Measurements from ENCODE around the gene DGCR2. TPM values are rescaled to one million over a fixed set of nuclear protein-coding genes. Genes with fewer than 3 reads are reported as not detected.
"Not testable (repeated sequence)": the region's sequence is repeated elsewhere in the genome, so short reads cannot be mapped to it uniquely, and the experiment has no call there.

DGCR2 gene
- total RNA-seq, 1 experiment from 2014 or later: 62.2 TPM

GRCh38 chr22:19084126-19084525, 38.1 kb downstream of the DGCR2 start:
- peak in 1 of 2 experiments; percentile 27 for DNase-seq (ENCODE audit: low read depth in 1 of 2, low spot score in 2 of 2)
- peaks cover 24% of the 10 kb centered on the region for H3K4me1 ChIP-seq (replicated peaks)
- H3K9me3 ChIP-seq (replicated peaks); H3K27ac ChIP-seq; H3K4me3 ChIP-seq; H3K27me3 ChIP-seq (replicated peaks): not testable (repeated sequence)
- H3K36me3 ChIP-seq: peaks cover 27% of the 10 kb centered on the region

- H3K9me3 ChIP-seq (replicated peaks): no peaks in the 10 kb centered on the region
- peaks cover 22% of the 10 kb centered on the region for H3K36me3 ChIP-seq
- no peak for DNase-seq (ENCODE audit: low read depth in 1 of 2, low spot score in 2 of 2)
Measured at GRCh38 chr22:19082793-19083192, 39.4 kb downstream of the DGCR2 start.

GRCh38 chr22:19082101-19082500, 40.1 kb downstream of the DGCR2 start:
- H3K36me3 ChIP-seq: peaks cover 20% of the 10 kb centered on the region
- H3K9me3 ChIP-seq (replicated peaks): no peaks in the 10 kb centered on the region
- peaks cover 22% of the 10 kb centered on the region for H3K4me1 ChIP-seq (replicated peaks)
- H3K4me3 ChIP-seq: no peak overlapping the region
- H3K27me3 ChIP-seq (replicated peaks): no peaks in the 10 kb centered on the region
- H3K27ac ChIP-seq: no peak overlapping the region
- no peak for DNase-seq (ENCODE audit: low read depth in 1 of 2, low spot score in 2 of 2)

More at GRCh38 chr22:19082793-19083192, 39.4 kb downstream of the DGCR2 start:
- peaks cover 24% of the 10 kb centered on the region for H3K4me1 ChIP-seq (replicated peaks)
- no peak overlapping the region for H3K27ac ChIP-seq
- no peaks in the 10 kb centered on the region for H3K27me3 ChIP-seq (replicated peaks)
- no peak overlapping the region for H3K4me3 ChIP-seq

- Histone ChIP-seq H3K9me3 (replicated peaks) (no peaks in the 10 kb centered on the region), H3K27me3 (replicated peaks) (no peaks in the 10 kb centered on the region), H3K4me1 (replicated peaks) (peaks cover 14% of the 10 kb centered on the region), H3K4me3 (no peak overlapping the region), H3K27ac (no peak overlapping the region), H3K36me3 (peaks cover 20% of the 10 kb centered on the region)
- no peak for DNase-seq (ENCODE audit: low read depth in 1 of 2, low spot score in 2 of 2)
Measured at GRCh38 chr22:19081351-19081750, 40.9 kb downstream of the DGCR2 start.

- no peak for DNase-seq (ENCODE audit: low read depth in 1 of 2, low spot score in 2 of 2)
- no peak overlapping the region for H3K4me3 ChIP-seq
- H3K9me3 ChIP-seq (replicated peaks): no peaks in the 10 kb centered on the region
- peaks cover 9% of the 10 kb centered on the region for H3K4me1 ChIP-seq (replicated peaks)
- no peak overlapping the region for H3K27ac ChIP-seq
- no peaks in the 10 kb centered on the region for H3K27me3 ChIP-seq (replicated peaks)
- peaks cover 20% of the 10 kb centered on the region for H3K36me3 ChIP-seq
Measured at GRCh38 chr22:19080853-19081252, 41.4 kb downstream of the DGCR2 start.

GRCh38 chr22:19079691-19080090, 42.5 kb downstream of the DGCR2 start:
- Histone ChIP-seq H3K36me3 (peaks cover 23% of the 10 kb centered on the region), H3K4me1 (replicated peaks) (no peaks in the 10 kb centered on the region), H3K4me3 (no peak overlapping the region), H3K9me3 (replicated peaks) (no peaks in the 10 kb centered on the region), H3K27ac (no peak overlapping the region), H3K27me3 (replicated peaks) (no peaks in the 10 kb centered on the region)
- no peak for DNase-seq (ENCODE audit: low read depth in 1 of 2, low spot score in 2 of 2)

- H3K36me3 ChIP-seq: peaks cover 20% of the 10 kb centered on the region
- H3K27me3 ChIP-seq (replicated peaks): no peaks in the 10 kb centered on the region
- H3K27ac ChIP-seq: no peak overlapping the region
- no peaks in the 10 kb centered on the region for H3K9me3 ChIP-seq (replicated peaks)
- no peaks in the 10 kb centered on the region for H3K4me1 ChIP-seq (replicated peaks)
- H3K4me3 ChIP-seq: no peak overlapping the region
- DNase-seq (ENCODE audit: low read depth in 1 of 2, low spot score in 2 of 2): no peak
Measured at GRCh38 chr22:19075404-19075803, 46.8 kb downstream of the DGCR2 start.

- not testable (repeated sequence) for DNase-seq (ENCODE audit: low read depth in 1 of 2, low spot score in 2 of 2); H3K4me3 ChIP-seq; H3K9me3 ChIP-seq (replicated peaks); H3K27me3 ChIP-seq (replicated peaks); H3K27ac ChIP-seq; H3K4me1 ChIP-seq (replicated peaks)
- peaks cover 34% of the 10 kb centered on the region for H3K36me3 ChIP-seq
Measured at GRCh38 chr22:19072853-19073252, 49.4 kb downstream of the DGCR2 start.

GRCh38 chr22:19070397-19071169, 51.6 kb downstream of the DGCR2 start:
- Histone ChIP-seq H3K4me3 (no peak overlapping the region), H3K27me3 (replicated peaks) (no peaks in the 10 kb centered on the region), H3K27ac (no peak overlapping the region), H3K4me1 (replicated peaks) (0 out of 2 replicates have a peak, but pooled peaks cover 3% of the 10 kb centered on the region), H3K36me3 (peaks cover 48% of the 10 kb centered on the region), H3K9me3 (replicated peaks) (no peaks in the 10 kb centered on the region)
- DNase-seq (ENCODE audit: low read depth in 1 of 2, low spot score in 2 of 2): no peak

- Histone ChIP-seq H3K4me3 (no peak overlapping the region), H3K4me1 (replicated peaks) (0 out of 2 replicates have a peak, but pooled peaks cover 3% of the 10 kb centered on the region), H3K36me3 (peaks cover 58% of the 10 kb centered on the region), H3K27ac (no peak overlapping the region), H3K27me3 (replicated peaks) (no peaks in the 10 kb centered on the region), H3K9me3 (replicated peaks) (no peaks in the 10 kb centered on the region)
- DNase-seq (ENCODE audit: low read depth in 1 of 2, low spot score in 2 of 2): no peak
Measured at GRCh38 chr22:19069451-19069850, 52.8 kb downstream of the DGCR2 start.

GRCh38 chr22:19068784-19069271, 53.4 kb downstream of the DGCR2 start:
- H3K27ac ChIP-seq: no peak overlapping the region
- H3K9me3 ChIP-seq (replicated peaks): no peaks in the 10 kb centered on the region
- H3K4me1 ChIP-seq (replicated peaks): 0 out of 2 replicates have a peak, but pooled peaks cover 3% of the 10 kb centered on the region
- H3K4me3 ChIP-seq: no peak overlapping the region
- no peak for DNase-seq (ENCODE audit: low read depth in 1 of 2, low spot score in 2 of 2)
- H3K36me3 ChIP-seq: peaks cover 64% of the 10 kb centered on the region
- no peaks in the 10 kb centered on the region for H3K27me3 ChIP-seq (replicated peaks)

- Histone ChIP-seq H3K27me3 (replicated peaks) (no peaks in the 10 kb centered on the region), H3K27ac (no peak overlapping the region), H3K36me3 (peaks cover 74% of the 10 kb centered on the region), H3K4me1 (replicated peaks) (0 out of 2 replicates have a peak, but pooled peaks cover 3% of the 10 kb centered on the region), H3K9me3 (replicated peaks) (no peaks in the 10 kb centered on the region), H3K4me3 (no peak overlapping the region)
- no peak for DNase-seq (ENCODE audit: low read depth in 1 of 2, low spot score in 2 of 2)
Measured at GRCh38 chr22:19067696-19068348, 54.4 kb downstream of the DGCR2 start.

- H3K4me3 ChIP-seq: no peak overlapping the region
- no peak overlapping the region for H3K27ac ChIP-seq
Measured at GRCh38 chr22:19066531-19067271, 55.5 kb downstream of the DGCR2 start.

More at GRCh38 chr22:19066531-19067271, 55.5 kb downstream of the DGCR2 start:
- no peak for DNase-seq (ENCODE audit: low read depth in 1 of 2, low spot score in 2 of 2)
- Histone ChIP-seq H3K4me1 (replicated peaks) (0 out of 2 replicates have a peak, but pooled peaks cover 3% of the 10 kb centered on the region), H3K27me3 (replicated peaks) (no peaks in the 10 kb centered on the region), H3K36me3 (peaks cover 84% of the 10 kb centered on the region), H3K9me3 (replicated peaks) (no peaks in the 10 kb centered on the region)

Data from SJSA1 (cell line).